ENCODE data around the gene OIP5.
"Not testable (repeated sequence)": the region's sequence is repeated elsewhere in the genome, so short reads cannot be mapped to it uniquely, and the experiment has no call there.

DNA sequence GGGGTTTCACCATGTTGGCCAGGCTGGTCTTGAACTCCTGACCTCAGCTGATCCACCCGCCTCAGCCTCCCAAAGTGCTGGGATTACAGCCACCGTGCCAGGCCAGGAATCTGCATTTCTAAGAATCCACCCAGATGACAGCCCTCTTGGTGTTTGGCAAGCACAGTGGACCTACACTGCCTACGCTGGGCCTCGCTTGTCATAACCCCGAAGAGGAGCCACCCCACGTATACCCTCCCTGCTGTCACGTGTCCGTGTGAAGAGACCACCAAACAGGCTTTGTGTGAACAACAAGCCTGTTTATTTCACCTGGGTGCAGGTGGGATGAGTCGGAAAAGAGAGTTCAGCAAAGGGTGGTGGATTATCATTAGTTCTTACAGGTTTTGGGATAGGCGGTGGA is 50.0 kb downstream of the OIP5 start:
- not testable (repeated sequence) for TF ChIP-seq EZH2phosphoT487 (IDR thresholded peaks at IDR 0.05; ENCODE audit: low read depth, severe bottlenecking, unreplicated experiment); EZH2 (IDR thresholded peaks at IDR 0.05; ENCODE audit: borderline replicate concordance)
- TF ChIP-seq, protein P1, sequence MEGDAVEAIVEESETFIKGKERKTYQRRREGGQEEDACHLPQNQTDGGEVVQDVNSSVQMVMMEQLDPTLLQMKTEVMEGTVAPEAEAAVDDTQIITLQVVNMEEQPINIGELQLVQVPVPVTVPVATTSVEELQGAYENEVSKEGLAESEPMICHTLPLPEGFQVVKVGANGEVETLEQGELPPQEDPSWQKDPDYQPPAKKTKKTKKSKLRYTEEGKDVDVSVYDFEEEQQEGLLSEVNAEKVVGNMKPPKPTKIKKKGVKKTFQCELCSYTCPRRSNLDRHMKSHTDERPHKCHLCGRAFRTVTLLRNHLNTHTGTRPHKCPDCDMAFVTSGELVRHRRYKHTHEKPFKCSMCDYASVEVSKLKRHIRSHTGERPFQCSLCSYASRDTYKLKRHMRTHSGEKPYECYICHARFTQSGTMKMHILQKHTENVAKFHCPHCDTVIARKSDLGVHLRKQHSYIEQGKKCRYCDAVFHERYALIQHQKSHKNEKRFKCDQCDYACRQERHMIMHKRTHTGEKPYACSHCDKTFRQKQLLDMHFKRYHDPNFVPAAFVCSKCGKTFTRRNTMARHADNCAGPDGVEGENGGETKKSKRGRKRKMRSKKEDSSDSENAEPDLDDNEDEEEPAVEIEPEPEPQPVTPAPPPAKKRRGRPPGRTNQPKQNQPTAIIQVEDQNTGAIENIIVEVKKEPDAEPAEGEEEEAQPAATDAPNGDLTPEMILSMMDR (IDR thresholded peaks at IDR 0.05; ENCODE audit: poor library complexity): not testable (repeated sequence)
